Left lobe of liver (tissue), 2 donors: Measurements from ENCODE around the gene PABPC1L2A. TPM values are rescaled to one million over a fixed set of nuclear protein-coding genes. Genes with fewer than 3 reads are reported as not detected.
"Not testable (repeated sequence)": the region's sequence is repeated elsewhere in the genome, so short reads cannot be mapped to it uniquely, and the experiment has no call there.

Experiments
- ATAC-seq: fragments of 200-7000 bp; cut with Tn5 transposase; one replicate; pipeline ENCODE4 v1.9.1; 2020; ENCODE audit warnings: mild to moderate bottlenecking, moderate library complexity
- DNase-seq: peaks from one replicate; pipeline ENCODE4 v3.0.0-alpha.2; 2020; ENCODE audit warnings: low spot score
- total RNA-seq: library from RNA; stranded (reverse); gene quantifications from one replicate; pipeline ENCODE4 v1.2.1, GENCODE V29; 2021
- donor health status: DM: no; HTN: no; CAD: no; lungs with moderate emphysema.
- donor health status: DM: no; HTN: yes; CAD: no.

PABPC1L2A gene
- not detected for total RNA-seq

- not testable (repeated sequence) for DNase-seq, ATAC-seq
These were observed at the start of gene PABPC1L2A for GRCh38 chrX:73079024-73079562. Gene PABPC1L2A (minus strand): TSS chrX:73079512. CDS start chrX:73079386, 126 bp downstream.

GRCh38 chrX:73127700-73128241, 48.5 kb upstream of the PABPC1L2A start:
- ATAC-seq (no peak), DNase-seq (no peak)

DNA sequence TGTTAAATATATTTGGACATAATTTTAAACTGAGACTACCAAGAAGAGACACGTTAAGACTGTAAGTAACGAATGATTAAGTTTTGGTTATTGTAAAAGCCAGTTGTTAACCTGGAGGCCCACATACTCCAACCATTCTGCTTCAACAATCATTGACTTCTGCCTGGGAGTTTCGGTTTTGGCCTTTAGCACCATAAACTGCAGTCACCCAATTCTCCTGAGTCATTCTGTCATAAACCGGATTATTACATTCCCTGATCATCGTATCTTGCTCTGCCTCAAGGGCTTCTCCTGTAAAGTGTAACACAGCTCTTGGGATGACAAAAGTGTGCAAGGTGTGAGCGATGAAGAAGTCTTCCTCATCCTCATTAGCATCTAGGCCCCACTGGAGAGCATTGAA, 46.9 kb upstream of the PABPC1L2A start:
- DNase-seq (no peak), ATAC-seq (no peak)

DNA sequence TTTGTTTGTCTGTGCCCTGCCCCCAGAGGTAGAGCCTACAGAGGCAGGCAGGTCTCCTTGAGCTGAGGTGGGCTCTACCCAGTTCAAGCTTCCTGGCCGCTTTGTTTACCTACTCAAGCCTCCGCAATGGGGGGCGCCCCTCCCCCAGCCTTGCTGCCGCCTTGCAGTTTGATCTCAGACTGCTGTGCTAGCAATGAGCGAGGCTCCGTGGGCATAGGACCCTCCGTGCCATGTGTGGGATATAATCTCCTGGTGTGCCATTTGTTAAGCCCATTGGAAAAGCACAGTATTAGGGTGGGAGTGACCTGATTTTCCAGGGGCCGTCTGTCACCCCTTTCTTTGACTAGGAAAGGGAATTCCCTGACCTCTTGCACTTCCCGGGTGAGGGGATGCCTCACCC, 20.2 kb upstream of the PABPC1L2A start:
- not testable (repeated sequence) for DNase-seq, ATAC-seq

GRCh38 chrX:73086766-73087165, 7.5 kb upstream of the PABPC1L2A start:
- not testable (repeated sequence) for DNase-seq, ATAC-seq

DNA sequence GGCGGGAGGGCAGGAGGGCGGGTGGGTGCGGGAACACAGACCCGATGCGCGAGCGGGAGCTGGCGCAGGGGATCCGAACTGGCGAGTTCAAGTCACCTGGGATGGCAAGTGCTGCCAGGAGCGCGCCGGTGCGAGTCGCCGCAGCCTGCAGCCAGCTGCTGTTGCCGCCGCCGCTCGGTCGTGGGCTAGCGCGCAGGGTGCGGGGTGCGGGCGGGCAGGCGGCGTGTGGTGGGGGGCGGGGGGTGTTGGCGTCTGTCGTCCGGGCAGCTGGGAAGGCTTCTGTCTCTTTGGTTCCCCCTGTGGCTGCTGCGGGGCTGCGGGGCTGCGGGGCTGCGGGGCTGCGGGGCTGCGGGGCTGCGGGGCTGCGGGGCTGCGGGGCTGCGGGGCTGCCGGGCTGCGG, 572 bp upstream of the PABPC1L2A start:
- ATAC-seq, DNase-seq: not testable (repeated sequence)

DNA sequence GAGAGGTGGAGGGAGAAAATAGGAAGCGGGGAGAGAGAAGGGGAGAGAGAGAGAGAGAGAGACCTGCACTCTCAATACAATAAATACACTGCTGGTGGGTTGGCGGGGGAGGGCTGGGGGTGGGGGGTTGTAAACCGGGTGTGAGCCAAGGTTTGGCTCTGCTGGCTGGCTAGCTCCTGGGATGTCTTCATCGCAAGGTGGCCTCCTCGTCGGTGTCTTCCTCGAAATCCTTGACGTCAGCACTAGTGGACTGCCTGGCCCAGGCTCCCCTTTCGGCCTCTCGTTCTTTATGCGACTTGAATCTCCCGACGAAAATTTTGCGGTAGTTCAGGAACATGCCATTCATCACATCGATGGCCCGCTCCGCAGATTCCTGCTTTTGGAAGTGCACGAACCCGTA, 715 bp downstream of the PABPC1L2A start:
- ATAC-seq, DNase-seq: not testable (repeated sequence)

- ATAC-seq = no peak
- no peak for DNase-seq
These were observed 2.5 kb downstream of the PABPC1L2A start for GRCh38 chrX:73076838-73077237.

DNA sequence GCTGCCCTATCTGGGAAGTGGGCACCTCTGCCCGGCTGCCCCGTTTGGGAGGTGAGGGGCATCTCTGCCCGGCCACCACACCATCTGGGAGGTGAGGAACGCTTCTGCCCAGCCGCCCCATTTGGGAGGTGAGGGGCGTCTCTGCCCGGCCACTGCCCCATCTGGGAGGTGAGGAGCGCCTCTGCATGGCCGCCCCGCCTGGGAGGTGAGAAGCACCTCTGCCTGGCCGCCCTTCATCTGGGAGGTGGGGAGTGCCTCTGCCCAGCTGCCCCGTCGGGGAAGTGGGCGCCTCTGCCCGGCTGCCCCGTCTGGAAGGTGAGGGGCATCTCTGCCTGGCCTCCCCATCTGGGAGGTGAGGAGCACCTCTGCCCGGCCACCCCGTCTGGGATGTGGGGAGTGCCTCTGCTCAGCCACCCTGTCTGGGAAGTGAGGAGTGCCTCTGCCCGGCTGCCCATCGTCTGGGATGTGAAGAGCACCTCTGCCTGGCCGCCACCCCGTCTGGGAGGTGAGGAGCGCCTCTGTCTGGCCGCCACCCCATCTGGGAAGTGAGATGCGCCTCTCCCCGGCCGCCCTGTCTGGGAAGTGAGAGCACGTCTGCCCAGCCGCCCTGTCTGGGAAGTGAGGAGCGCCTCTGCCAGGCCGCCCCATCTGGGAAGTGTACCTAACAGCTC, 9.8 kb downstream of the PABPC1L2A start:
- DNase-seq (no peak), ATAC-seq (no peak)

DNA sequence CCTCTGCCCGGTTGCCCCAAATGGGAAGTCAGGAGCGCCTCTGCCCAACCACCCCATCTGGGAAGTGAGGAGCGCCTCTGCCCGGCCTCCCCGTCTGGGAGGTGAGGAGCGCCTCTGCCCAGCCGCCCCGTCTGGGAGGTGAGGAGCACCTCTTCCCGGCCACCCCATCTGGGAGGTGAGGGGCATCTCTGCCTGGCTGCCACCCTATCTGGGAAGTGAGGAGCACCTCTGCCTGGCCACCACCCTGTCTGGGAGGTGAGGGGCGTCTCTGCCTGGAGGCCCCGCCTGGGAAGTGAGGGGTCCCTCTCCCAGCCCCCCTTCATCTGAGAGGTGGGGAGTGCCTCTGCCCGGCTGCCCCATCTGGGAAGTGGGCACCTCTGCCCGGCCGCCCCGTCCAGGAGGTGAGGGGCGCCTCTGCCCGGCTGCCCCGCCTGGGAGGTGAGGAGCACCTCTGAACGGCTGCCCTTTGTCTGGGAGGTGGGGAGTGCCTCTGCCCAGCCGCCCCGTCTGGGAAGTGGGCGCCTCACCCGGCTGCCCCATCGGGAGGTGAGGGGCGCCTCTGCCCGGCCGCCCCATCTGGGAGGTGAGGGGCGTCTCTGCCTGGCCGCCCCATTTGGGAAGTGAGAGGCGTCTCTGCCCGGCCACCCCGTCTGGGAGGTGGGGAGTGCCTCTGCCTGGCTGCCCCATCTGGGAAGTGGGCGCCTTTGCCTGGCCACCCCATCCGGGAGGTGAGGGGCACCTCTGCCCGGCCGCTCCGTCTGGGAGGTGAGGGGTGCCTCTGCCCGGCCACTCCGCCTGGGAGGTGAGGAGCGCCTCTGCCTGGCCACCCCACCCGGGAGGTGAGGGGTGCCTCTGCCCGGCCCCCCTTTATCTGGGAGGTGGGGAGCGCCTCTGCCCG, 10.6 kb downstream of the PABPC1L2A start:
- ATAC-seq (no peak), DNase-seq (no peak)

DNA sequence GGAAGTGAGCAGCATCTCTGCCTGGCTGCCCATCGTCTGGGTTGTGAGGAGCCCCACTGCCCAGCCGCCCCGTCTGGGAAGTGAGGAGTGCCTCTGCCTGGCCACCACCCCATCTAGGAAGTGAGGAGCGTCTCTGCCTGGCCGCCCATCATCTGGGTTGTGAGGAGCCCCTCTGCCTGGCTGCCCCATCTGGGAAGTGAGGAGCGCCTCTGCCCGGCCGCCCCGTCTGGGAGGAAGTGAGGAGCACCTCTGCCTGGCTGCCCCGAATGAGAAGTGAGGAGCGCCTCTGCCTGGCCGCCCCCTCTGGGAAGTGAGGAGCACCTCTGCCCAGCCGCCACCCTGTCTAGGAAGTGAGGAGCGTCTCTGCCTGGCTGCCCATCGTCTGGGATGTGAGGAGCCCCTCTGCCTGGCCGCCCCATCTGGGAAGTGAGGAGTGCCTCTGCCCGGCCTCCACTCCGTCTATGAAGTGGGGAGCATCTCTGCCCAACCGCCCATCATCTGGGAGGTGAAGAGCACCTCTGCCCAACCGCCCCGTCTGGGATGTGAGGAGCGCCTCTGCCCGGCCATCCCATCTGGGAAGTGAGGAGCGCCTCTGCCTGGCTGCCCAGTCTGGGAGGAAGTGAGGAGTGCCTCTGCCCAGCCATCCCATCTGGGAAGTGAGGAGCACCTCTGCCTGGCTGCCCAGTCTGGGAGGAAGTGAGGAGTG, 11.4 kb downstream of the PABPC1L2A start:
- not testable (repeated sequence) for ATAC-seq, DNase-seq

GRCh38 chrX:73028876-73029275, 50.4 kb downstream of the PABPC1L2A start:
- DNase-seq (no peak), ATAC-seq (no peak)

Other genes with a start within 250 kb of the PABPC1L2A start
- not detected for gene FAM236C, start 166.9 kb downstream of the PABPC1L2A start, total RNA-seq
- not detected for gene FAM236A, start 141.3 kb downstream of the PABPC1L2A start, total RNA-seq
- gene DMRTC1, start 135.7 kb downstream of the PABPC1L2A start, total RNA-seq = not detected
- gene PABPC1L2B, start 76.6 kb downstream of the PABPC1L2A start, total RNA-seq = not detected
- gene NAP1L2, start 135.3 kb upstream of the PABPC1L2A start, total RNA-seq = 0.55 TPM